NB4 (cell line): ENCODE results near the gene NTM.

Source experiments
- POLR2A ChIP-seq: IDR thresholded peaks from 2 replicates; pipeline ENCODE4 v1.6.1; 2011; ENCODE audit warnings: mild to moderate bottlenecking; ENCODE audit not compliant: insufficient read length; ENCODE audit errors: extremely low read depth
- TF ChIP-seq, protein P1 (sequence below): IDR thresholded peaks from one replicate; pipeline ENCODE4 v1.5.1; 2012; ENCODE audit warnings: low read depth, low read length
- TF ChIP-seq, protein P2 (sequence below): IDR thresholded peaks from 2 replicates; pipeline ENCODE4 v1.6.1; 2011; ENCODE audit warnings: low read depth, low read length

GRCh38 chr11:131658414-131658813 is 288.0 kb downstream of the NTM start:
- TF ChIP-seq, protein P1, sequence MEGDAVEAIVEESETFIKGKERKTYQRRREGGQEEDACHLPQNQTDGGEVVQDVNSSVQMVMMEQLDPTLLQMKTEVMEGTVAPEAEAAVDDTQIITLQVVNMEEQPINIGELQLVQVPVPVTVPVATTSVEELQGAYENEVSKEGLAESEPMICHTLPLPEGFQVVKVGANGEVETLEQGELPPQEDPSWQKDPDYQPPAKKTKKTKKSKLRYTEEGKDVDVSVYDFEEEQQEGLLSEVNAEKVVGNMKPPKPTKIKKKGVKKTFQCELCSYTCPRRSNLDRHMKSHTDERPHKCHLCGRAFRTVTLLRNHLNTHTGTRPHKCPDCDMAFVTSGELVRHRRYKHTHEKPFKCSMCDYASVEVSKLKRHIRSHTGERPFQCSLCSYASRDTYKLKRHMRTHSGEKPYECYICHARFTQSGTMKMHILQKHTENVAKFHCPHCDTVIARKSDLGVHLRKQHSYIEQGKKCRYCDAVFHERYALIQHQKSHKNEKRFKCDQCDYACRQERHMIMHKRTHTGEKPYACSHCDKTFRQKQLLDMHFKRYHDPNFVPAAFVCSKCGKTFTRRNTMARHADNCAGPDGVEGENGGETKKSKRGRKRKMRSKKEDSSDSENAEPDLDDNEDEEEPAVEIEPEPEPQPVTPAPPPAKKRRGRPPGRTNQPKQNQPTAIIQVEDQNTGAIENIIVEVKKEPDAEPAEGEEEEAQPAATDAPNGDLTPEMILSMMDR, result no peak
- TF ChIP-seq, protein P2, sequence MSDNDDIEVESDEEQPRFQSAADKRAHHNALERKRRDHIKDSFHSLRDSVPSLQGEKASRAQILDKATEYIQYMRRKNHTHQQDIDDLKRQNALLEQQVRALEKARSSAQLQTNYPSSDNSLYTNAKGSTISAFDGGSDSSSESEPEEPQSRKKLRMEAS, result no peak
- no peak for TF ChIP-seq POLR2A
